SK-N-SH (cell line): ENCODE results near the gene ATG7.

Experiments
- FOXJ3 ChIP-seq: sonication (generic); formaldehyde crosslinking; IDR thresholded peaks from 2 replicates; pipeline ENCODE4 v1.5.1; 2020; ENCODE audit warnings: mild to moderate bottlenecking, missing genetic modification reagents
- MEF2A ChIP-seq: IDR thresholded peaks from 2 replicates; pipeline ENCODE4 v1.4.0; 2012; ENCODE audit warnings: low read depth, borderline replicate concordance
- MXI1 ChIP-seq: IDR thresholded peaks from 2 replicates; pipeline ENCODE4 v1.6.1; 2012; ENCODE audit warnings: mild to moderate bottlenecking, low read depth, low read length, improper control_type of control experiment
- TAF1 ChIP-seq: IDR thresholded peaks from 2 replicates; pipeline ENCODE4 v1.6.1; 2012; ENCODE audit warnings: low read depth, mild to moderate bottlenecking, low read length, moderate library complexity, borderline replicate concordance
- YY1 ChIP-seq: IDR thresholded peaks from 2 replicates; pipeline ENCODE4 v1.4.0; 2012; ENCODE audit warnings: low read depth, mild to moderate bottlenecking
- TF ChIP-seq, protein P1 (sequence below): fragments of 200-600 bp; sonication (generic); IDR thresholded peaks from 2 replicates; pipeline ENCODE4 v1.6.1; 2017; ENCODE audit warnings: antibody characterized with exemption, mild to moderate bottlenecking, moderate library complexity

- TF ChIP-seq TAF1 = no peak
- no peak for TF ChIP-seq MXI1
- TF ChIP-seq FOXJ3 (CRISPR knock-in tag) = no peak
- peak; percentile 10; the same call in 1 of the 2 replicates for TF ChIP-seq MEF2A
- TF ChIP-seq, protein P1, sequence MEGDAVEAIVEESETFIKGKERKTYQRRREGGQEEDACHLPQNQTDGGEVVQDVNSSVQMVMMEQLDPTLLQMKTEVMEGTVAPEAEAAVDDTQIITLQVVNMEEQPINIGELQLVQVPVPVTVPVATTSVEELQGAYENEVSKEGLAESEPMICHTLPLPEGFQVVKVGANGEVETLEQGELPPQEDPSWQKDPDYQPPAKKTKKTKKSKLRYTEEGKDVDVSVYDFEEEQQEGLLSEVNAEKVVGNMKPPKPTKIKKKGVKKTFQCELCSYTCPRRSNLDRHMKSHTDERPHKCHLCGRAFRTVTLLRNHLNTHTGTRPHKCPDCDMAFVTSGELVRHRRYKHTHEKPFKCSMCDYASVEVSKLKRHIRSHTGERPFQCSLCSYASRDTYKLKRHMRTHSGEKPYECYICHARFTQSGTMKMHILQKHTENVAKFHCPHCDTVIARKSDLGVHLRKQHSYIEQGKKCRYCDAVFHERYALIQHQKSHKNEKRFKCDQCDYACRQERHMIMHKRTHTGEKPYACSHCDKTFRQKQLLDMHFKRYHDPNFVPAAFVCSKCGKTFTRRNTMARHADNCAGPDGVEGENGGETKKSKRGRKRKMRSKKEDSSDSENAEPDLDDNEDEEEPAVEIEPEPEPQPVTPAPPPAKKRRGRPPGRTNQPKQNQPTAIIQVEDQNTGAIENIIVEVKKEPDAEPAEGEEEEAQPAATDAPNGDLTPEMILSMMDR = no peak
- TF ChIP-seq YY1 = no peak
Observed at GRCh38 chr3:11499144-11499543, 226.9 kb downstream of the ATG7 start.
